ENCODE measurements around the gene NRL. TPM values are rescaled to one million over a fixed set of nuclear protein-coding genes. Genes with fewer than 3 reads are reported as not detected.

The NRL gene
- total RNA-seq, 4 donors from 2014 or later, result 2.2 to 2.9 (median 2.3) TPM

GRCh38 chr14:24088095-24088494, 26.7 kb downstream of the NRL start:
- Histone ChIP-seq H3K4me1 (peaks cover 12% of the 10 kb centered on the region), H3K36me3 (no peaks in the 10 kb centered on the region), H3K27ac (no peak overlapping the region), H3K4me3 (no peak overlapping the region), H3K9me3 (no peaks in the 10 kb centered on the region), H3K27me3 (no peaks in the 10 kb centered on the region)
- no peak for DNase-seq (ENCODE audit: low spot score in 2 of 2)
- 96% methylated on average over 2 of the region's 2 CpGs for WGBS
- no peak for TF ChIP-seq EP300 (IDR thresholded peaks at IDR 0.05)
- no peak for TF ChIP-seq POLR2A (IDR thresholded peaks at IDR 0.05)
- TF ChIP-seq POLR2AphosphoS5 (IDR thresholded peaks at IDR 0.05), result no peak
- no peak for TF ChIP-seq CTCF (IDR thresholded peaks at IDR 0.05)

- Histone ChIP-seq H3K4me3 (no peak overlapping the region), H3K36me3 (no peaks in the 10 kb centered on the region), H3K27ac (no peak overlapping the region), H3K27me3 (no peaks in the 10 kb centered on the region), H3K4me1 (peaks cover 1% of the 10 kb centered on the region), H3K9me3 (no peaks in the 10 kb centered on the region)
- TF ChIP-seq POLR2A (IDR thresholded peaks at IDR 0.05) (no peak), CTCF (IDR thresholded peaks at IDR 0.05) (no peak), POLR2AphosphoS5 (IDR thresholded peaks at IDR 0.05) (no peak), EP300 (IDR thresholded peaks at IDR 0.05) (no peak)
- 91% methylated on average over 1 of the region's 1 CpG for WGBS
- DNase-seq (ENCODE audit: low spot score in 2 of 2), result no peak
These were observed 27.7 kb downstream of the NRL start for GRCh38 chr14:24087004-24087403.

- H3K36me3 ChIP-seq, result no peaks in the 10 kb centered on the region
- peaks cover 5% of the 10 kb centered on the region for H3K4me1 ChIP-seq
- no peaks in the 10 kb centered on the region for H3K27me3 ChIP-seq
- no peak for DNase-seq (ENCODE audit: low spot score in 2 of 2)
- TF ChIP-seq CTCF (IDR thresholded peaks at IDR 0.05) (no peak), EP300 (IDR thresholded peaks at IDR 0.05) (no peak), POLR2AphosphoS5 (IDR thresholded peaks at IDR 0.05) (no peak), POLR2A (IDR thresholded peaks at IDR 0.05) (no peak)
- H3K27ac ChIP-seq, result no peak overlapping the region
- no peak overlapping the region for H3K4me3 ChIP-seq
- H3K9me3 ChIP-seq, result no peaks in the 10 kb centered on the region
- 75% methylated on average over 3 of the region's 3 CpGs for WGBS
These were observed 28.4 kb downstream of the NRL start for GRCh38 chr14:24086193-24086955.

- Histone ChIP-seq H3K27ac (no peak overlapping the region), H3K9me3 (no peaks in the 10 kb centered on the region), H3K4me1 (peaks cover 16% of the 10 kb centered on the region), H3K27me3 (no peaks in the 10 kb centered on the region), H3K4me3 (no peak overlapping the region), H3K36me3 (no peaks in the 10 kb centered on the region)
- 91% methylated on average over 3 of the region's 3 CpGs for WGBS
- TF ChIP-seq EP300 (IDR thresholded peaks at IDR 0.05) (no peak), POLR2AphosphoS5 (IDR thresholded peaks at IDR 0.05) (no peak), CTCF (IDR thresholded peaks at IDR 0.05) (no peak), POLR2A (IDR thresholded peaks at IDR 0.05) (no peak)
- no peak for DNase-seq (ENCODE audit: low spot score in 2 of 2)
These were observed 29.5 kb downstream of the NRL start for GRCh38 chr14:24085215-24085614.

- no peak for DNase-seq (ENCODE audit: low spot score in 2 of 2)
- Histone ChIP-seq H3K27me3 (no peaks in the 10 kb centered on the region), H3K9me3 (no peaks in the 10 kb centered on the region), H3K27ac (no peak overlapping the region), H3K4me1 (peaks cover 16% of the 10 kb centered on the region), H3K36me3 (no peaks in the 10 kb centered on the region), H3K4me3 (no peak overlapping the region)
- WGBS, result 93% methylated on average over 2 of the region's 2 CpGs
- TF ChIP-seq POLR2A (IDR thresholded peaks at IDR 0.05) (no peak), EP300 (IDR thresholded peaks at IDR 0.05) (no peak), POLR2AphosphoS5 (IDR thresholded peaks at IDR 0.05) (no peak), CTCF (IDR thresholded peaks at IDR 0.05) (no peak)
These were observed 30.3 kb downstream of the NRL start for GRCh38 chr14:24084440-24084839.
